Activated CD8-positive, alpha-beta memory T cell treated with anti-CD3 and anti-CD28 coated beads, Interleukin-2, amount 50 U/mL, for 4 hours (primary cell): ENCODE data around the gene PRRT3.
A peak's percentile ranks its signal among the peaks of the same experiment; 100 is the strongest.
"Not testable (repeated sequence)": the region's sequence is repeated elsewhere in the genome, so short reads cannot be mapped to it uniquely, and the experiment has no call there.

ENCODE experiments used
- DNase-seq: peaks from one replicate; pipeline ENCODE4 v3.0.0-alpha.2; 2020

Gene PRRT3

GRCh38 chr3:9947025-9947995 lies 4.9 kb downstream of the PRRT3 start:
- no peak for DNase-seq

- DNase-seq = peak; percentile 85
Measured at GRCh38 chr3:9946112-9947024, 5.8 kb downstream of the PRRT3 start.

GRCh38 chr3:9945358-9945757 lies 6.8 kb downstream of the PRRT3 start:
- no peak for DNase-seq

GRCh38 chr3:9944271-9944670 lies 7.9 kb downstream of the PRRT3 start:
- no peak for DNase-seq

- no peak for DNase-seq
Measured at GRCh38 chr3:9942934-9943690, 9.1 kb downstream of the PRRT3 start.

GRCh38 chr3:9942164-9942563 lies 10.0 kb downstream of the PRRT3 start:
- no peak for DNase-seq

- no peak for DNase-seq
Measured at GRCh38 chr3:9940746-9941145, 11.5 kb downstream of the PRRT3 start.

GRCh38 chr3:9939906-9940305 lies 12.3 kb downstream of the PRRT3 start:
- not testable (repeated sequence) for DNase-seq

GRCh38 chr3:9938966-9939365 lies 13.2 kb downstream of the PRRT3 start:
- DNase-seq = no peak

- no peak for DNase-seq
Measured at GRCh38 chr3:9937486-9938238, 14.5 kb downstream of the PRRT3 start.

GRCh38 chr3:9935966-9936510 lies 16.2 kb downstream of the PRRT3 start:
- DNase-seq = no peak

GRCh38 chr3:9934993-9935392 lies 17.2 kb downstream of the PRRT3 start:
- no peak for DNase-seq

- DNase-seq = peak; percentile 41
Measured at GRCh38 chr3:9934235-9934621, 18.0 kb downstream of the PRRT3 start.

- peak; percentile 98 for DNase-seq
Measured at GRCh38 chr3:9933561-9934234, 18.5 kb downstream of the PRRT3 start, which contains the start of gene CRELD1. Gene CRELD1, plus strand, starts transcription at chr3:9933834. Its CDS starts 605 bp downstream, at chr3:9934439.

GRCh38 chr3:9932843-9933560 lies 19.2 kb downstream of the PRRT3 start:
- peak; percentile 91 for DNase-seq

GRCh38 chr3:9932535-9932842 lies 19.7 kb downstream of the PRRT3 start:
- no peak for DNase-seq

GRCh38 chr3:9930804-9931418 lies 21.3 kb downstream of the PRRT3 start:
- DNase-seq = no peak

GRCh38 chr3:9928158-9928557 lies 24.1 kb downstream of the PRRT3 start:
- DNase-seq = no peak

- DNase-seq = no peak
Measured at GRCh38 chr3:9918261-9919038, 33.8 kb downstream of the PRRT3 start.
